ENCODE results near the gene PKNOX2. TPM values are rescaled to one million over a fixed set of nuclear protein-coding genes. Genes with fewer than 3 reads are reported as not detected.
A peak's percentile ranks its signal among the peaks of the same experiment; 100 is the strongest.

PKNOX2 gene
- total and polyA plus RNA-seq, 9 of the 15 experiments (the other 6 are each of a cell fraction or from before 2014, with no cell fraction given), result not detected

DNA sequence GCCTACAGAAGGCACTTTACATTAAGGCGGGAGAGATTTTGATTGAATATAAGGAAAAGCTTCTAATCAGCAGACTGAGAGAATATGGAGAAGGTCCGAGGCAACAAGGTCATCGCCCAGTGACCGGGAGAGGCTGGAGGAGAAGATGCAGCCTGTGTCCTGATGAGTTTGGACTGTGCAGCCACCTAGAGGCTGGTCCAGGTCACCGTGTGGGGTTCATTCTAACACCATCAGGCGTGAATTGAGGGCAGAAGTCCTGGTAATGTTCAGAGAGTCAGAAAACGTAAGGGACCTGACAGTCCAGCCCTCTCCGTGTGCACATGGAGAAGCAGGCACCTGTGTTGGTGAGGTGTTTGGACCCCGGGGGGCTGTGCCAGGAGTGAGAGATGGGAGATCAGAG, 228.8 kb downstream of the PKNOX2 start:
- intact Hi-C loops (cut with micrococcal nuclease) (no loop called here), in situ Hi-C loops (cut with MboI) (no loop called here)
- CTCF ChIA-PET (ENCODE audit: low intra/inter-chr PET ratio), result no interaction called here
- DNase-seq (ENCODE audit: extremely low read depth in 1 of 4, low spot score in 3 of 4) (peak in 2 of 4 experiments; percentile 25 to 27), ATAC-seq (peak; percentile 91), FAIRE-seq (peak; percentile 32)
- no peaks in the 10 kb centered on the region for H3K9me1 ChIP-seq (ENCODE audit: control insufficient read depth, insufficient read depth, low read length)
- peaks cover 37 to 58% of the 10 kb centered on the region in 2 experiments for H3K27me3 ChIP-seq (ENCODE audit: control insufficient read depth in 2 of 2, insufficient read depth in 2 of 2, low read length in 2 of 2)
- no peaks in the 10 kb centered on the region for H3K4me1 ChIP-seq (replicated peaks in 1 of 2; ENCODE audit: control insufficient read depth in 2 of 2, insufficient read depth in 2 of 2, low read length in 2 of 2)
- H3K9ac ChIP-seq (ENCODE audit: insufficient read depth in 1 of 2, low read depth in 2 of 2, low read length in 2 of 2), result no peak overlapping the region
- no peak overlapping the region for H2AFZ ChIP-seq (ENCODE audit: low read depth, low read length)
- POLR2A ChIA-PET, result interaction anchor here (0.7 kb wide), 1 partner anchor 793 kb away, joined by 3 read pairs; no protein-coding TSS in a partner anchor
- H3K4me2 ChIP-seq (ENCODE audit: insufficient read depth, low read length), result no peak overlapping the region
- no peak overlapping the region for H3K4me3 ChIP-seq
- H4K20me1 ChIP-seq (replicated peaks; ENCODE audit: control insufficient read depth, insufficient read depth, low read length), result no peaks in the 10 kb centered on the region
- H3K9me3 ChIP-seq (replicated peaks; ENCODE audit: control insufficient read depth, insufficient read depth, low read depth, low read length), result no peaks in the 10 kb centered on the region
- BruUV-seq (replicated peaks), result no TSS peak
- H3K36me3 ChIP-seq (ENCODE audit: control insufficient read depth, insufficient read depth, low read length), result no peaks in the 10 kb centered on the region
- H3K79me2 ChIP-seq (ENCODE audit: control insufficient read depth, insufficient read depth, low read length), result no peaks in the 10 kb centered on the region
- WGBS (ENCODE audit: insufficient coverage, low coverage, missing lambda C conversion rate), result 2% methylated on average over 9 of the region's 9 CpGs
- H3K27ac ChIP-seq (ENCODE audit: extremely low read depth, low read depth, low read length), result no peak overlapping the region
- TF ChIP-seq, protein P1, sequence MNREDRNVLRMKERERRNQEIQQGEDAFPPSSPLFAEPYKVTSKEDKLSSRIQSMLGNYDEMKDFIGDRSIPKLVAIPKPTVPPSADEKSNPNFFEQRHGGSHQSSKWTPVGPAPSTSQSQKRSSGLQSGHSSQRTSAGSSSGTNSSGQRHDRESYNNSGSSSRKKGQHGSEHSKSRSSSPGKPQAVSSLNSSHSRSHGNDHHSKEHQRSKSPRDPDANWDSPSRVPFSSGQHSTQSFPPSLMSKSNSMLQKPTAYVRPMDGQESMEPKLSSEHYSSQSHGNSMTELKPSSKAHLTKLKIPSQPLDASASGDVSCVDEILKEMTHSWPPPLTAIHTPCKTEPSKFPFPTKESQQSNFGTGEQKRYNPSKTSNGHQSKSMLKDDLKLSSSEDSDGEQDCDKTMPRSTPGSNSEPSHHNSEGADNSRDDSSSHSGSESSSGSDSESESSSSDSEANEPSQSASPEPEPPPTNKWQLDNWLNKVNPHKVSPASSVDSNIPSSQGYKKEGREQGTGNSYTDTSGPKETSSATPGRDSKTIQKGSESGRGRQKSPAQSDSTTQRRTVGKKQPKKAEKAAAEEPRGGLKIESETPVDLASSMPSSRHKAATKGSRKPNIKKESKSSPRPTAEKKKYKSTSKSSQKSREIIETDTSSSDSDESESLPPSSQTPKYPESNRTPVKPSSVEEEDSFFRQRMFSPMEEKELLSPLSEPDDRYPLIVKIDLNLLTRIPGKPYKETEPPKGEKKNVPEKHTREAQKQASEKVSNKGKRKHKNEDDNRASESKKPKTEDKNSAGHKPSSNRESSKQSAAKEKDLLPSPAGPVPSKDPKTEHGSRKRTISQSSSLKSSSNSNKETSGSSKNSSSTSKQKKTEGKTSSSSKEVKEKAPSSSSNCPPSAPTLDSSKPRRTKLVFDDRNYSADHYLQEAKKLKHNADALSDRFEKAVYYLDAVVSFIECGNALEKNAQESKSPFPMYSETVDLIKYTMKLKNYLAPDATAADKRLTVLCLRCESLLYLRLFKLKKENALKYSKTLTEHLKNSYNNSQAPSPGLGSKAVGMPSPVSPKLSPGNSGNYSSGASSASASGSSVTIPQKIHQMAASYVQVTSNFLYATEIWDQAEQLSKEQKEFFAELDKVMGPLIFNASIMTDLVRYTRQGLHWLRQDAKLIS (CRISPR knock-in tag; IDR thresholded peaks at IDR 0.05), result no peak
- TF ChIP-seq RERE (CRISPR knock-in tag; IDR thresholded peaks at IDR 0.05; ENCODE audit: borderline replicate concordance), result no peak
- no peak for TF ChIP-seq ZNF398 (CRISPR knock-in tag; IDR thresholded peaks at IDR 0.05)
- TF ChIP-seq USF2 (CRISPR knock-in tag; IDR thresholded peaks at IDR 0.05), result no peak
- TF ChIP-seq NKRF (IDR thresholded peaks at IDR 0.05; ENCODE audit: borderline replicate concordance), result no peak
- TF ChIP-seq ESRRA (IDR thresholded peaks at IDR 0.05; ENCODE audit: borderline replicate concordance, low read depth), result peak; percentile 52; the same call in 1 of the 2 replicates
